Liver (tissue), 9 donors: ENCODE measurements around the gene GAS2. TPM values are rescaled to one million over a fixed set of nuclear protein-coding genes. Genes with fewer than 3 reads are reported as not detected.

Experiments used
- DNase-seq: peaks from one replicate; pipeline ENCODE4 v3.0.0-alpha.2; 2017; ENCODE audit warnings: low spot score
- H3K27ac ChIP-seq, 2 donors: one replicate each; pipeline ENCODE4 v1.7.0; 2013; ENCODE audit warnings: inconsistent platforms in 2 of 2, low read length in 2 of 2, control low read depth in 1 of 2, low read depth in 1 of 2, mild to moderate bottlenecking in 1 of 2
- H3K27me3 ChIP-seq, 4 donors: one replicate each; pipeline versions ENCODE4 v1.6.1 to v1.7.0; 2013; ENCODE audit warnings: low read length in 3 of 4, inconsistent platforms in 1 of 4, mild to moderate bottlenecking in 1 of 4, moderate library complexity in 1 of 4; ENCODE audit not compliant: control insufficient read depth in 4 of 4, insufficient read depth in 4 of 4
- H3K36me3 ChIP-seq, 4 donors: one replicate each; pipeline versions ENCODE4 v1.6.1 to v1.7.0; 2013; ENCODE audit warnings: low read length in 3 of 4, mild to moderate bottlenecking in 3 of 4, low read depth in 1 of 4, moderate library complexity in 1 of 4; ENCODE audit not compliant: control insufficient read depth in 4 of 4, insufficient read depth in 3 of 4
- H3K4me1 ChIP-seq, 4 donors: one replicate each; pipeline versions ENCODE4 v1.6.1 to v1.7.0; 2013; ENCODE audit warnings: low read length in 3 of 4, mild to moderate bottlenecking in 3 of 4, moderate library complexity in 1 of 4; ENCODE audit not compliant: control insufficient read depth in 4 of 4, insufficient read depth in 4 of 4
- H3K4me3 ChIP-seq, 3 donors: one replicate each; pipeline versions ENCODE4 v1.6.1 to v1.7.0; 2013; ENCODE audit warnings: low read length in 3 of 3, control low read depth in 1 of 3, low read depth in 1 of 3, mild to moderate bottlenecking in 1 of 3
- H3K9ac ChIP-seq, 2 donors: one replicate each; pipeline ENCODE4 v1.7.0; 2013; ENCODE audit warnings: low read length in 2 of 2, mild to moderate bottlenecking in 2 of 2, moderate library complexity in 2 of 2, control low read depth in 1 of 2, low read depth in 1 of 2
- H3K9me3 ChIP-seq, 4 donors: one replicate each; pipeline versions ENCODE4 v1.6.1 to v1.7.0; 2013; ENCODE audit warnings: low read length in 3 of 4; ENCODE audit not compliant: control insufficient read depth in 4 of 4
- ATF3 ChIP-seq: IDR thresholded peaks from 2 replicates; pipeline ENCODE4 v1.6.1; 2016; ENCODE audit warnings: antibody characterized with exemption
- EGR1 ChIP-seq, 2 donors: IDR thresholded peaks; 2 replicates each; pipeline ENCODE4 v1.6.1; 2016 to 2018; ENCODE audit warnings: antibody characterized with exemption in 2 of 2, low read depth in 2 of 2
- FOXA1 ChIP-seq: IDR thresholded peaks from 2 replicates; pipeline ENCODE4 v1.6.1; 2016; ENCODE audit warnings: antibody characterized with exemption
- FOXA2 ChIP-seq: IDR thresholded peaks from 2 replicates; pipeline ENCODE4 v1.6.1; 2016; ENCODE audit warnings: antibody characterized with exemption
- GABPA ChIP-seq, 2 donors: IDR thresholded peaks in 1 of 2; conservative IDR thresholded peaks in 1 of 2; 2 replicates each; pipeline ENCODE4 v1.6.1; 2016; ENCODE audit warnings: antibody characterized with exemption in 2 of 2, mild to moderate bottlenecking in 1 of 2, moderate library complexity in 1 of 2
- HNF4A ChIP-seq, 2 donors: conservative IDR thresholded peaks; 2 replicates each; pipeline ENCODE4 v1.6.1; 2016; ENCODE audit warnings: antibody characterized with exemption in 2 of 2, mild to moderate bottlenecking in 2 of 2
- HNF4G ChIP-seq: IDR thresholded peaks from 2 replicates; pipeline ENCODE4 v1.6.1; 2016; ENCODE audit warnings: antibody characterized with exemption
- JUND ChIP-seq, 2 donors: IDR thresholded peaks; 2 replicates each; pipeline ENCODE4 v1.6.1; 2016; ENCODE audit warnings: antibody characterized with exemption in 2 of 2
- MAX ChIP-seq: IDR thresholded peaks from 2 replicates; pipeline ENCODE4 v1.6.1; 2016; ENCODE audit warnings: antibody characterized with exemption
- NR2F2 ChIP-seq: IDR thresholded peaks from 2 replicates; pipeline ENCODE4 v1.6.1; 2016; ENCODE audit warnings: antibody characterized with exemption
- RAD21 ChIP-seq, 2 donors: IDR thresholded peaks; 2 replicates each; pipeline ENCODE4 v1.6.1; 2016; ENCODE audit warnings: antibody characterized with exemption in 2 of 2, mild to moderate bottlenecking in 2 of 2
- REST ChIP-seq: IDR thresholded peaks from 2 replicates; pipeline ENCODE4 v1.6.1; 2016; ENCODE audit warnings: antibody characterized with exemption, mild to moderate bottlenecking
- RXRA ChIP-seq, 2 donors: IDR thresholded peaks; 2 replicates each; pipeline ENCODE4 v1.6.1; 2017 to 2018; ENCODE audit warnings: antibody characterized with exemption in 2 of 2, mild to moderate bottlenecking in 1 of 2
- SP1 ChIP-seq: IDR thresholded peaks from 2 replicates; pipeline ENCODE4 v1.6.1; 2018; ENCODE audit warnings: antibody characterized with exemption, mild to moderate bottlenecking
- TAF1 ChIP-seq: conservative IDR thresholded peaks from 2 replicates; pipeline ENCODE4 v1.6.1; 2016; ENCODE audit warnings: antibody characterized with exemption, mild to moderate bottlenecking
- YY1 ChIP-seq: IDR thresholded peaks from 2 replicates; pipeline ENCODE4 v1.6.1; 2016; ENCODE audit warnings: antibody characterized with exemption, mild to moderate bottlenecking
- ZBTB33 ChIP-seq: IDR thresholded peaks from 2 replicates; pipeline ENCODE4 v1.6.1; 2016; ENCODE audit warnings: antibody characterized with exemption
- WGBS: extraction: QIAGEN DNeasy Blood & Tissue Kit; methylation state at CpG from one replicate; pipeline ENCODE4 v1.1.7; 2013; 5-methylcytosine and 5-hydroxymethylcytosine counted together
- polyA plus RNA-seq, 2 donors: library from polyadenylated mRNA; stranded (reverse) in 1 of 2; unstranded in 1 of 2; fragments of 200-250 nt in 1 of 2; fragments of >200 nt in 1 of 2; fragmentation: Nextera tagmentation in 1 of 2; extraction: Ambion mirVana in 1 of 2; gene quantifications; one replicate each; pipeline versions ENCODE4 v1.2.1 to v1.2.3, GENCODE V29; 2013 to 2015
- total RNA-seq, 2 donors: library from RNA; depleted of rRNA; stranded (reverse); fragments of >200 nt; gene quantifications; one replicate each; pipeline ENCODE4 v1.2.3, GENCODE V29; 2014
- donor health status: healthy.
- donor health status: healthy.
- donor health status: healthy.
- donor health status: healthy.
- donor health status: healthy.

Gene GAS2
- total and polyA plus RNA-seq, 4 donors: 13.4 to 75.6 (median 42.3) TPM

GRCh38 chr11:22688914-22689313, 22.5 kb downstream of the GAS2 start:
- TF ChIP-seq SP1: no peak
- TF ChIP-seq HNF4A (conservative IDR thresholded peaks at IDR 0.05): peak in 1 of 2 donors; percentile 9
- no peaks in the 10 kb centered on the region for H3K9me3 ChIP-seq
- no peak overlapping the region for H3K27ac ChIP-seq
- H3K4me1 ChIP-seq: peaks cover 1 to 16% (median 4%) of the 10 kb centered on the region in 4 donors
- DNase-seq: no peak
- H3K27me3 ChIP-seq: no peaks in the 10 kb centered on the region
- WGBS: 90% methylated on average over 3 of the region's 3 CpGs
- no peak overlapping the region for H3K9ac ChIP-seq
- no peak overlapping the region for H3K4me3 ChIP-seq
- peaks cover 0 to 3% (median under 1%) of the 10 kb centered on the region in 4 donors for H3K36me3 ChIP-seq

GRCh38 chr11:22690257-22690656, 23.8 kb downstream of the GAS2 start:
- Histone ChIP-seq H3K36me3 (peaks cover 0 to 3% (median under 1%) of the 10 kb centered on the region in 4 donors), H3K9ac (no peak overlapping the region), H3K9me3 (no peaks in the 10 kb centered on the region), H3K27me3 (no peaks in the 10 kb centered on the region), H3K4me1 (peaks cover 0 to 12% (median 3%) of the 10 kb centered on the region in 4 donors), H3K27ac (no peak overlapping the region), H3K4me3 (no peak overlapping the region)
- no peak for DNase-seq
- TF ChIP-seq GABPA (IDR thresholded peaks at IDR 0.05 in 1 of 2, conservative IDR thresholded peaks at IDR 0.05 in 1 of 2) (no peak), HNF4G (no peak), ATF3 (no peak), JUND (IDR thresholded peaks at IDR 0.05) (no peak), TAF1 (no peak), ZBTB33 (no peak), RAD21 (IDR thresholded peaks at IDR 0.05) (no peak), FOXA1 (no peak), SP1 (no peak), RXRA (IDR thresholded peaks at IDR 0.05) (no peak), YY1 (no peak), EGR1 (IDR thresholded peaks at IDR 0.05; ENCODE audit: low read depth in 2 of 2) (no peak)
- WGBS: 65% methylated on average over 1 of the region's 1 CpG

GRCh38 chr11:22690871-22691270, 24.5 kb downstream of the GAS2 start:
- Histone ChIP-seq H3K9ac (no peak overlapping the region), H3K9me3 (no peaks in the 10 kb centered on the region), H3K4me1 (peaks cover 0 to 12% (median 1%) of the 10 kb centered on the region in 4 donors), H3K27me3 (no peaks in the 10 kb centered on the region), H3K36me3 (peaks cover 0 to 3% (median under 1%) of the 10 kb centered on the region in 4 donors), H3K4me3 (no peak overlapping the region), H3K27ac (no peak overlapping the region)
- 72% methylated on average over 4 of the region's 4 CpGs for WGBS
- no peak for DNase-seq
- no peak for TF ChIP-seq YY1
- TF ChIP-seq MAX: no peak
- TF ChIP-seq SP1: no peak
- TF ChIP-seq EGR1 (IDR thresholded peaks at IDR 0.05; ENCODE audit: low read depth in 2 of 2): no peak
- no peak for TF ChIP-seq HNF4A (conservative IDR thresholded peaks at IDR 0.05)
- TF ChIP-seq FOXA1: no peak
- no peak for TF ChIP-seq RXRA (IDR thresholded peaks at IDR 0.05)
- no peak for TF ChIP-seq REST
- TF ChIP-seq NR2F2: no peak
- no peak for TF ChIP-seq RAD21 (IDR thresholded peaks at IDR 0.05)
- no peak for TF ChIP-seq HNF4G
- no peak for TF ChIP-seq ATF3
- TF ChIP-seq GABPA (IDR thresholded peaks at IDR 0.05 in 1 of 2, conservative IDR thresholded peaks at IDR 0.05 in 1 of 2): no peak
- no peak for TF ChIP-seq FOXA2
- no peak for TF ChIP-seq JUND (IDR thresholded peaks at IDR 0.05)
- no peak for TF ChIP-seq ZBTB33
